Measurements from ENCODE around the gene CIC.
A peak's percentile ranks its signal among the peaks of the same experiment; 100 is the strongest.

CIC gene

DNA sequence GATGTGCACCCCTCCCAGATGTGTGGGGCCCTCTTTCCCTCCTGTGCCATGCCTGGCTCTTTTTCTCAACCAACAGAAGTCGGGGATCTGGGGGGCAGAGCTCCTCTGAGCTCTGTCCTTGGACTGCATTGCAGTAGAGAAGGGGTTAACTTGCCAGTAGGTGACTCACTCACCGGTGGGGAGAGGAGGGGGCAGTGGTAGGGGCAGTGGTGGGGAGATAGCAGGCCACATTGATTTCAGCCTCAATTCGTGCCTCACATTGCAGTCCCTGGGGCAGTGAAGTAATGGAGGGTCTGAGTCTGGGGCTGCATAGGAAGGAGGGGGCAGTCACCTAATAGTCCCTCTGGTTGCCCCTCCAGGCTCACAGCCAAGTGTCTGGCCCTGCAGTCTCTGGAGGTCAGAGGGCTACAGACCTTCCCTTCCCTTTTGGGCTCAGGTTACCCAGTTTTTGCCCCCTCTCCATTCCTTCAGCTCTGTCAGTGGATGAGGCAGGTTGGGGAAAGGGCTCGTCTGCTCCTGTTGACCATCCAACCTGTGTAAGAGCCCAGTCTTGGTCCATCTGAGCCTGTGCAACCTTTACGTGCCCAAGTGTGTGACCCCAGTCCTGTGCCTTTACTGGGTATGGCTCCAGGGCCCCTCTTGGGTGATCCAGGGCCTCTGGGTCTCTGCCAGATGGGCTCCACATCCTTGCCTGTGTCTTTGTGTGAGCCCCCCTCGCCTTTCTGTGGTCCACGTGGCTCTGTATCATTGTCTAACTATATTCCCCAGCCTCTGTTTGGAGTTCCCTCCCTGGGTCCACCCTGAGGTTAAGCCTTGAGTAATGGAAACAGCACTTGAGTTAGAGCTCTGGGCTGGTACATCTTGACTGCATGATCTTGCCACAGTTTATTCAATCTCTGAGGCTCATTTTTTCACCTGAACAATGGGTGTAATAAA lies 13.0 kb downstream of the CIC start:
- Histone ChIP-seq H3K27ac (ENCODE audit: low read length) (no peak overlapping the region), H3K9me3 (ENCODE audit: control insufficient read depth, low read depth, low read length) (no peaks in the 10 kb centered on the region), H3K9ac (ENCODE audit: low read length) (no peak overlapping the region), H3K27me3 (ENCODE audit: control insufficient read depth, insufficient read depth, low read length) (no peaks in the 10 kb centered on the region), H3K4me1 (ENCODE audit: control insufficient read depth, low read depth, low read length) (peaks cover 31% of the 10 kb centered on the region), H3K4me3 (ENCODE audit: low read length) (peak overlapping the region; percentile 50), H3K36me3 (ENCODE audit: control insufficient read depth, low read depth, low read length) (peaks cover under 1% of the 10 kb centered on the region)

DNA sequence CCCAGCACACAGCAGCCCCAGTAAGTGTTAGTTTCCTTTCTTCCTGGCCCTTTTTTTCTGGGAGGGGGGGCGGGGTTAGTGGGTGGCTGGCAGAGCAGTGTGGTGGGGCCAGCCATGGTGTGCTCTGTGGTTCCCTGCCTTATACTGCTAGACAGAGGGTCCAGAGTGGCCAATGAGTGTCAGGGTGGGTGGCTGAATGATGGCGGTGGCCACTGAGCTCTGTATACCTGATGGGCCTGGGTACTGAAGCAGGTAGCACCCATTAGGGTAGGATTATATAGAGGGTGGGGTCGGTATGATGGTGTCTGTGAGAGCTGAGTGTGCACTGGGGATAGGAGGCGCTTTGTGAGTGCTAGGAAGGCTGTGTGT lies 13.8 kb downstream of the CIC start:
- no peaks in the 10 kb centered on the region for H3K9me3 ChIP-seq (ENCODE audit: control insufficient read depth, low read depth, low read length)
- no peaks in the 10 kb centered on the region for H3K27me3 ChIP-seq (ENCODE audit: control insufficient read depth, insufficient read depth, low read length)
- no peak overlapping the region for H3K9ac ChIP-seq (ENCODE audit: low read length)
- H3K4me3 ChIP-seq (ENCODE audit: low read length): no peak overlapping the region
- H3K4me1 ChIP-seq (ENCODE audit: control insufficient read depth, low read depth, low read length): peaks cover 31% of the 10 kb centered on the region
- H3K27ac ChIP-seq (ENCODE audit: low read length): no peak overlapping the region
- H3K36me3 ChIP-seq (ENCODE audit: control insufficient read depth, low read depth, low read length): peaks cover 8% of the 10 kb centered on the region

DNA sequence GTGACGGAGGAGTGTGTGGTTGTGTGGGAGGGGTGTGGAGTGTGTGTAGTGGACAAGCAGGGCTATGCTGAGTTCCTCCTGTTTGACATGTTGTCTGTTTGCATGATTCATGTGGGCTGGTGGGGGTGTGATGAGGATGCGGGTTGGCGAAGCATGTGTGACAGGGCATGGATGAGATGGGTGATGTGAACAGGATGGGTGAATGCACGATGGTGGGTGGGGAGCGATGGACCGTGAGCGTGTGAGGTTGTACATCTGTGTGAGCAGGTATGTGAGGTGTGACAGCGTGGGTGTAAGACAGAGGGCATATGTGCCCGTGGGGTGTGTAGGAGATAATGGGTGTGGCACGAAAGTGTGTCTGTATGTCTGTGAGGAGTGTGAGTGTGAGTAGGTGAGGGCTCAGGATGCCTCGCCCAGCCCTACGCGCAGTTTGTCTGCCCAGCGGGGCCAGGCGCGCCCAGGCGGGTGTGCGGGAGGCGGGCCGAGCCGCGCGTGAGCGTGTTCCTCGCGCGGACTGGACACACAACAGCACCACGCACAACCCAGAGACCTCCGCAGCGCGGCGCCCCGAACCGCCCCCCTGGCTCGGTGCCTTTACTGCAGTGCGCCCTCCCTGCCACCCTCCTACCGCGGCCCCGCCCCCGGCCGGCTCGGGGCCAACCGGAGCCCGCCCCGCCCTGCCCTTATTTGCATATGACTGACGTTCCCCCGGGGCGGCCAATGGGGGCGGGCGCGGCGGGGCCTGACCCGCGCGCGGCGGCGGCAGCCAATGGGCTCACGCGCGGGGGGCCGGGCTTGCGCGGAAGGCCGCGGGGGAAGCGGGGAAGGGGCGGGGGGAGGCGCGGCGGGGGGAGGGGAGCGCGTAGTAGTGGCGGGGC lies 14.4 kb downstream of the CIC start:
- H3K9me3 ChIP-seq (ENCODE audit: control insufficient read depth, low read depth, low read length): no peaks in the 10 kb centered on the region
- H3K4me3 ChIP-seq (ENCODE audit: low read length): peak overlapping the region; percentile 59
- peaks cover 31% of the 10 kb centered on the region for H3K4me1 ChIP-seq (ENCODE audit: control insufficient read depth, low read depth, low read length)
- H3K9ac ChIP-seq (ENCODE audit: low read length): no peak overlapping the region
- no peak overlapping the region for H3K27ac ChIP-seq (ENCODE audit: low read length)
- no peaks in the 10 kb centered on the region for H3K27me3 ChIP-seq (ENCODE audit: control insufficient read depth, insufficient read depth, low read length)
- peaks cover 14% of the 10 kb centered on the region for H3K36me3 ChIP-seq (ENCODE audit: control insufficient read depth, low read depth, low read length)

DNA sequence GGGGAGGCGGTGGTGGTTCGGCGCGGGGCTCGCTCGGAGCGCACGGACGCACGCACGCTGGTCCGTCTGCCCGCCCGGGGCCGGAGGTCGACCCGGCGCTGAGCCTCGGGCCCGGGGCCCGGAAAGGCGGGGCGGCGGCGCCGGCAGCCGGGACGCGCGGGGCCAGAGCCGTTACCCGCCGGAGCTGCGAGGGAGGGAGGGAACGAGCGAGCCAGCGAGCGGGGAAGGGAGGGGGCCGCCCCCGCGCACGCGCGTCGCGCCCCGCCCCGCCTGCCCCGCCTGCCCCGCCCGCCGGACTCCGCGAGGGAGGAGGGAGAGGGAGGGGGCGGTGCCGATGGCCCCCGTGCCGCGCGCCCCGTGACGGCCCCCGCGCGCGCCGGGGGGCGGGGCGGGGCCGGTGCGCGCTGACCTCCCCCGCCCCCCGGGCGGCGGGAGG lies 15.0 kb downstream of the CIC start:
- no peaks in the 10 kb centered on the region for H3K9me3 ChIP-seq (ENCODE audit: control insufficient read depth, low read depth, low read length)
- H3K9ac ChIP-seq (ENCODE audit: low read length): no peak overlapping the region
- H3K4me1 ChIP-seq (ENCODE audit: control insufficient read depth, low read depth, low read length): peaks cover 31% of the 10 kb centered on the region
- peaks cover 21% of the 10 kb centered on the region for H3K36me3 ChIP-seq (ENCODE audit: control insufficient read depth, low read depth, low read length)
- H3K4me3 ChIP-seq (ENCODE audit: low read length): no peak overlapping the region
- no peaks in the 10 kb centered on the region for H3K27me3 ChIP-seq (ENCODE audit: control insufficient read depth, insufficient read depth, low read length)
- H3K27ac ChIP-seq (ENCODE audit: low read length): no peak overlapping the region

DNA sequence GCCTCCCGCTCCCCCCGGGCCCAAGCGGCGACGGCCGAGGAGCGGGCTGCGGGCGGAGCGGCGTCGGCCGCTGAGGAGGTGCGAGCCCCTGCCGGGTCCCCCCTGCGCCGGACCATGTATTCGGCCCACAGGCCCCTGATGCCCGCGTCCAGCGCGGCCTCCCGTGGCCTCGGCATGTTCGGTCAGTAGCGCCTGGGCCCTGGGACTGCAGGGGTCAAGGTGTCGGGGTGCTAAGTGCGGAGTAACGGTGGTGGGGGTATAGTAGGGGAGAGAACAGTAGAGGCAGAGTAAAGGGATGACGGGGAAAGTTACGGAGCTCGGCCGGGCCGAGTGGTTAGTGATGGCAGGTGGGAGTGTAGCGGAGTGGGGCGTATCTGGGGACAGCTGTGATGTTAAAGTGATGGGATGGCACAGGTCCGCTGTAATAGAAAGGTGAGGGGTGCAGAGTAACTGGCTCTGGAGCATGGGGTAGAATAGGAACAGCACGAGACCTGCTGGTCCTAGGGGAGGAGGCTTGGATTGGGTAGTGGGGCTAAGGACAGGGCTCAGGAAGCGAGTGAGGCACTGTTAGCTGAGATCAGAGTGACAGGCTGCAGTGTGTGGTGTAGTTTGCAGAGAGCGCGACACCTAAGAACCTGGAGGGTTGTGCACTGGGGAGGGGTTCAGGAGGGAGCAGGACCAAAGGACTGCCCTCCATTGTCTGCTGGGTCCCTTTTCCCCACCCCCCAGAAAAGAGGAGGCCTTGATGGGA lies 15.7 kb downstream of the CIC start:
- Histone ChIP-seq H3K36me3 (ENCODE audit: control insufficient read depth, low read depth, low read length) (peaks cover 27% of the 10 kb centered on the region), H3K27me3 (ENCODE audit: control insufficient read depth, insufficient read depth, low read length) (no peaks in the 10 kb centered on the region), H3K4me3 (ENCODE audit: low read length) (peak overlapping the region; percentile 86), H3K9ac (ENCODE audit: low read length) (peak overlapping the region; percentile 45), H3K27ac (ENCODE audit: low read length) (no peak overlapping the region), H3K9me3 (ENCODE audit: control insufficient read depth, low read depth, low read length) (no peaks in the 10 kb centered on the region), H3K4me1 (ENCODE audit: control insufficient read depth, low read depth, low read length) (peaks cover 31% of the 10 kb centered on the region)

DNA sequence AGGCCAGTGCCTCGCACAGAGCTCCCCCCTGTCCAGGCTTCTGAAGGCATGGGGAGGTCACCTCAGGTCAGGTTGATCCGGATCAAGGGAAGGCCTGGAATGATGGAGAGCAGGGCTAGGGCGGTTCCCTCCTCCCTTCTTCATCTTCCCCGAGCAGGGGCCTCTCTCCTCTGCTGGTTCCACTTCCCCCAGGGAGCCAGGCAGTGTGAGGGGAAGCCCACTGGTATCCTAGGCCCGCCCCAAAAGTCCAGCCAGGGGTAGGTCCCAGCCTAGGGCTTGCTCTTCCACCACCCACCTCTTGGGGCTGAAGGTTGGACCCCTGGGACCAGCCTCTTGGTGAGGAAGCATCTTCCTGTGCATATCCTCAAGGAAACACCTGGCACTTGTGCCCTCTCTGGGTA lies 16.5 kb downstream of the CIC start:
- no peak overlapping the region for H3K27ac ChIP-seq (ENCODE audit: low read length)
- H3K4me3 ChIP-seq (ENCODE audit: low read length): peak overlapping the region; percentile 86
- H3K9ac ChIP-seq (ENCODE audit: low read length): peak overlapping the region; percentile 45
- H3K27me3 ChIP-seq (ENCODE audit: control insufficient read depth, insufficient read depth, low read length): no peaks in the 10 kb centered on the region
- H3K36me3 ChIP-seq (ENCODE audit: control insufficient read depth, low read depth, low read length): peaks cover 34% of the 10 kb centered on the region
- no peaks in the 10 kb centered on the region for H3K9me3 ChIP-seq (ENCODE audit: control insufficient read depth, low read depth, low read length)
- peaks cover 31% of the 10 kb centered on the region for H3K4me1 ChIP-seq (ENCODE audit: control insufficient read depth, low read depth, low read length)

DNA sequence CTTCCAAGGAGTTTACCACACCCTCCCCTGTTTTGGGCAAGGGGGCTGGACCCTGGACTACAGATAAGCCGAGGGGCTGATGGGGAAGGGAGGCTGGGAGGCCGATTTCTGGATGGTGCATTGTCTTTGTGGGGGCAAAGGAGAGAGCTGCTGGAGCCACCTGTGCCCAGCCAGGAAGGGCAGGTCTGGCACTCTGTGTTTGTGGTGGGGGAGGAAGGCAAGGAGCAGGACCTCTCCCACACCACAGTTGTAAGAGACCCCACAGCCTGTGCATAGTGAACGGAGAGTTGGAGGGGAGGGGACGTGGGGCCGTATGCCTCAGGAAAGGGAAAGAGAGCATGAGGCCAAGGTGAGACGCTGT lies 16.9 kb downstream of the CIC start:
- Histone ChIP-seq H3K4me3 (ENCODE audit: low read length) (no peak overlapping the region), H3K9ac (ENCODE audit: low read length) (no peak overlapping the region), H3K36me3 (ENCODE audit: control insufficient read depth, low read depth, low read length) (peaks cover 37% of the 10 kb centered on the region), H3K4me1 (ENCODE audit: control insufficient read depth, low read depth, low read length) (peaks cover 31% of the 10 kb centered on the region), H3K9me3 (ENCODE audit: control insufficient read depth, low read depth, low read length) (no peaks in the 10 kb centered on the region), H3K27me3 (ENCODE audit: control insufficient read depth, insufficient read depth, low read length) (no peaks in the 10 kb centered on the region), H3K27ac (ENCODE audit: low read length) (no peak overlapping the region)

DNA sequence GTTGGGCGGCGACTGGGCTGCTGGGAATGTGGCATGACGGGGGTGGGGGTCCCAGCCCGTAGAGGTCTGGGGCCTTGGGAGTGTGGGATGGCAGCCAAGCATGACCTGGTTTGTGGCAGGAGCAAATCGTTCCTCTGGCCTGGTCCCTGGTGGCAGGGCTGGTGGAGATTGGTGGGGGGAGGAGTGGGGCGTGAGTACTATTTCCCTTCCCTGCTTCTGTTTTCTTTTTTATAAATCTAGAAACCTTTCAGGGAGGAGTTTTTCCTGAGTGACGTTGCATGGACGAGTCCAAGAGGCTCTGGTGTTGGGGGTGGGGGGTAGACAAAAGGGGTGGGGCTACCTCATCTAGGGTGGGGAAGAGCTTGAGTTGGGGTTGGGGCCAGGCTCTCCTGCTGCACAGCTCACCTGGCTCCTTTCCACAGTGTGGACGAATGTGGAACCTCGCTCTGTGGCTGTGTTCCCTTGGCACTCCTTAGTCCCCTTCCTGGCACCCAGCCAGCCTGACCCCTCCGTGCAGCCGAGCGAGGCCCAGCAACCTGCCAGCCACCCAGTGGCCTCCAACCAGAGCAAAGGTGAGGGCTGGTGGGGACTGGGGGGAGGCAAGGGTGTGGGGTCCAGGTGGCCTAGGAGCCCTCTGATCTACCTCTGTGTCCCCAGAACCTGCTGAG lies 17.4 kb downstream of the CIC start:
- Histone ChIP-seq H3K9ac (ENCODE audit: low read length) (no peak overlapping the region), H3K4me3 (ENCODE audit: low read length) (no peak overlapping the region), H3K4me1 (ENCODE audit: control insufficient read depth, low read depth, low read length) (peaks cover 30% of the 10 kb centered on the region), H3K36me3 (ENCODE audit: control insufficient read depth, low read depth, low read length) (peaks cover 37% of the 10 kb centered on the region), H3K27ac (ENCODE audit: low read length) (no peak overlapping the region), H3K27me3 (ENCODE audit: control insufficient read depth, insufficient read depth, low read length) (no peaks in the 10 kb centered on the region), H3K9me3 (ENCODE audit: control insufficient read depth, low read depth, low read length) (no peaks in the 10 kb centered on the region)

DNA sequence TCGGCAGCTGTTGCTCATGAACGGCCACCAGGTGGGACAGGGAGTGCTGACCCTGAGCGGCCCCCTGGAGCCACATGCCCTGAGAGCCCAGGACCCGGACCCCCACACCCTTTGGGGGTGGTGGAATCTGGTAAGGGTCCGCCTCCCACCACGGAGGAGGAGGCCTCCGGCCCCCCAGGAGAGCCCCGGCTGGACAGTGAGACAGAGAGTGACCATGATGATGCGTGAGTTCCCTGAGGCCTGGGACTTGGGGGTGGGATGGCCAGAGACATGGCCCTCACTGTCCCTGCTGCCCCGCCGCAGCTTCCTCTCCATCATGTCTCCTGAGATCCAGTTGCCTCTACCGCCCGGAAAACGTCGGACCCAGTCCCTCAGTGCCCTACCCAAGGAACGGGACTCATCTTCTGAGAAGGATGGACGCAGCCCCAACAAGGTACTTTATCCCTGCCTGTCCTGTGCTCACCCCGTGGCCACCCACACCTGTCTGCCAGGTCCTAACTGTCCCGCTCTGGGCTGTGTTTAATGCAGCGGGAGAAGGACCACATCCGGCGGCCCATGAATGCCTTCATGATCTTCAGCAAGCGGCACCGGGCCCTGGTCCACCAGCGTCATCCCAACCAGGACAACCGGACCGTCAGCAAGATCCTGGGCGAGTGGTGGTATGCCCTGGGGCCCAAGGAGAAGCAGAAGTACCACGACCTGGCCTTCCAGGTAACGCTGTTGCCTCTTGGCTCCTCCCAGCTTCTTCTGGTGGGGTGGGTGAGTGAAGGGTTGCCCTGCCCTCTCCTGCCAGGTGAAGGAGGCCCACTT lies 18.2 kb downstream of the CIC start:
- no peak overlapping the region for H3K4me3 ChIP-seq (ENCODE audit: low read length)

DNA sequence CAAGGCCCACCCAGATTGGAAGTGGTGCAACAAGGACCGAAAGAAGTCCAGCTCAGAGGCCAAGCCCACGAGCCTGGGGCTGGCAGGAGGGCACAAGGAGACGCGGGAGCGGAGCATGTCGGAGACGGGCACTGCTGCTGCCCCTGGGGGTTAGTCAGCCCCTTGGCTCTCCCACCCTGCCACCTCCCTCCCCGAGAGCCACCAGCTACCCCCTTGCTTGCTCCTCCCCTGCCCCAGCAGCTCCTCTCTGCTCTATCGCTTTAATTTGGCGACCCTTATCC lies 18.7 kb downstream of the CIC start:
- H3K36me3 ChIP-seq (ENCODE audit: control insufficient read depth, low read depth, low read length): peaks cover 43% of the 10 kb centered on the region
- peaks cover 18% of the 10 kb centered on the region for H3K4me1 ChIP-seq (ENCODE audit: control insufficient read depth, low read depth, low read length)
- H3K27me3 ChIP-seq (ENCODE audit: control insufficient read depth, insufficient read depth, low read length): no peaks in the 10 kb centered on the region
- H3K9ac ChIP-seq (ENCODE audit: low read length): no peak overlapping the region
- H3K9me3 ChIP-seq (ENCODE audit: control insufficient read depth, low read depth, low read length): no peaks in the 10 kb centered on the region
- H3K4me3 ChIP-seq (ENCODE audit: low read length): no peak overlapping the region
- no peak overlapping the region for H3K27ac ChIP-seq (ENCODE audit: low read length)

More for the DNA sequence above, 18.2 kb downstream of the CIC start:
- Histone ChIP-seq H3K4me1 (ENCODE audit: control insufficient read depth, low read depth, low read length) (peaks cover 22% of the 10 kb centered on the region), H3K27ac (ENCODE audit: low read length) (no peak overlapping the region), H3K9me3 (ENCODE audit: control insufficient read depth, low read depth, low read length) (no peaks in the 10 kb centered on the region), H3K9ac (ENCODE audit: low read length) (no peak overlapping the region), H3K27me3 (ENCODE audit: control insufficient read depth, insufficient read depth, low read length) (no peaks in the 10 kb centered on the region), H3K36me3 (ENCODE audit: control insufficient read depth, low read depth, low read length) (peaks cover 43% of the 10 kb centered on the region)
